Endothelial cell of hepatic sinusoid (primary cell): ENCODE results near the gene ECHS1.
"Not testable (repeated sequence)": the region's sequence is repeated elsewhere in the genome, so short reads cannot be mapped to it uniquely, and the experiment has no call there.

Experiments used
- in situ Hi-C: cut with HindIII; loops from 2 replicates; pipeline ENCODE4 v1.10.0; 2017; ENCODE audit warnings: low sequenced_read_pairs

Gene ECHS1

DNA sequence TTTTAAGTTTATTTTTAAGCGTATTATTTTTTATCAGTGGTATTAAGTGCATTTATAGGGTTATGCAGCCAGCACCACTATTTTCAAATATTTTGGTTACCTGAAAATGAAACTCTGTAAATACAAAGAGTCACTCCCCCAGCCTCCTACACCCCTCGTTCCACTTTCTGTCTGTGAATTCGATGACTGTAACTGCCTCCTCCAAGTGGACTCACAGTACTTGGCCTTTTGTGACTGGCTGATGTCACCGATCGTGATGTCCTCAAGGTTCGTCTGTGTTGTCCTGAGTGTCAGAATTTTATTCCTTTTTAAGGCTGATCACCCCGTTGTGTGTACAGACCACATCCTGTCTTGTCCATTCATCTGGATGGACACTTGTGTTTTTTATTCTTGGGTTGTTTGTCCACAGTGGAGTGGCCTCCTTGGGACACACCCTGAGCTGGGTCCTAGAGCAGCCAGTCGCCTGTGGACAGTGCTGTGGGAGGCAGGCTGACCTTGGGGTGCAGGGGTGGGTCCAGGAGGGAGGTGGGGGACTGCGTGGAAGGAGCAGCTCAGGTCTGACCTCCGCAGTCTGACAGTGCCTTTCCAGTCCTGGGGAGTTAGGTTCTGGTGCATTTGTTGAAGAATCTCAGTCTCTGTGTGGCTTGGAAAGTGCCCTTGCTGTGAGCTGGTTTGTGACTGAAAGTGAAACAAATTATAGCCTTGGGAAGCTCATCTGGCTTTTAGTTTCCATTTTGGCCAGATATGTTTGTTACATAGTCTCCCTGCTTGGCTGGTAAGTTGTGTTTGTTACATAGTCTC, 27.7 kb upstream of the ECHS1 start:
- in situ Hi-C loops, result no loop called here

DNA sequence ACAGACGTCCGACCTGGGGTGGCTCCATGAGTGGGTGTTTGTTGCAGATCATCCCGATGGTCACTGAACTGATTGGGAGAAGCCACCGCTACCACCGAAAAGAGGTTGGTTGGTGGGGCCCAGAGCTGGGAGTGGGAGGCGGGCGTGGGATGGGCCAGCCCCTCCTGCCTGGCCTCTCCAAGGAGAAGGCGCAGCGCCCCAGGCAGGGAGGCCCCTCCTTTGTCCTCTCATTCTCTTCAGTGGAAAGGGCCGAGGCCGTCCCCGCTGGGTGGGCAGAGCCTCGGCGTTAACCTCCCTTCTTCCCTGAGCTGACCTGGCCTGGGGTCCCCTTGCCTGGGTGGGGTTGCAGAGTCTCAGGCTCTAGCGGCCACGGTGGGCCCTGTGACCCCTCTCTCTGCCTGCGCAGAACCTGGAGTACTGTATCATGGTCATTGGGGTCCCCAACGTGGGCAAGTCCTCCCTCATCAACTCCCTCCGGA, 26.0 kb upstream of the ECHS1 start:
- in situ Hi-C loops, result no loop called here

DNA sequence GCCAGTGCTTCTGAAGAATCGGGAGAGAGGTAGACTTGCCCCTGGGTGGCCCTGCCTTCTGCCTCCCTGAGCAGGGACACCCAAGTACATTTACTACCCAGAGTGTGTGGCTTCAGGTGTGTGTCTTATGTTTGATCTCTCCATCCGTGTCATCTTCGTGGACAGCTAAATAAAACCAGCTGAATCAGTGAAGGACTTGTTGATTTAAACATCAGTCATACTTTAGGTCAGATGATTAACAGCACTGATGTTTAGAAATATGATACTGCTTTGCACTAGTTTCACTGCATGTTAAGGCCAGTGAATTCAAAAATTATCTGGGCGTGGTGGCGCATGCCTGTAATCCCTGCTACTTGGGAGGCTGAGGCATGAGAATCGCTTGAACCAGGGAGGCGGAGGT, 24.8 kb upstream of the ECHS1 start:
- in situ Hi-C loops, result no loop called here

DNA sequence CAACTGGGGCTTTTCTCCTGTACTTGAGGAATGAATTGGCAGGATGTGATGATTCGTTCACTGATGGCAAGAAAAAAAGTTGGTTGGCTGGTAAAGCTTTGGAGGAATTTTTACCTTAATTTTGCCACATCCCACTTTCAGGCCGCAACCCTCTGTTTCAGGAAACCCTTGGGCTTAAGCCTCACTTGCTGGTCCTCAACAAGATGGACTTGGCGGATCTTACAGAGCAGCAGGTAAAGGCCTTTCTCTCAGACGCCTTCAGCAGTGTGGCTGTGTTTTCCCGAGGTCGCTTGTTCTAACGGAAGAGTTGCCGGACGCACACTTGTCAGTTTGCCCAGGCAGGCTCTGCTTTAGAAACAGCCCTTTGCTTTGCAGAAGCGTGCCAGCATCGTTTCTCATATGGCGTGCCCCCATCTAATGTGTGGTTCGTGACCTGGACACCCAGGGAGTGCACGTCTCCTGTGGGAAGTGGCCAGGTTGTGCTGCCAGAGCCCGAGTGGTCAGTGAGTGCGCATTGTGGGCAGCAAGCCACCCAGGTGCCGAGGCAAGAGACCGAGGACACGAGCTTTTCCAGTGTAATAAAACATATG, 23.0 kb upstream of the ECHS1 start:
- in situ Hi-C loops, result no loop called here

DNA sequence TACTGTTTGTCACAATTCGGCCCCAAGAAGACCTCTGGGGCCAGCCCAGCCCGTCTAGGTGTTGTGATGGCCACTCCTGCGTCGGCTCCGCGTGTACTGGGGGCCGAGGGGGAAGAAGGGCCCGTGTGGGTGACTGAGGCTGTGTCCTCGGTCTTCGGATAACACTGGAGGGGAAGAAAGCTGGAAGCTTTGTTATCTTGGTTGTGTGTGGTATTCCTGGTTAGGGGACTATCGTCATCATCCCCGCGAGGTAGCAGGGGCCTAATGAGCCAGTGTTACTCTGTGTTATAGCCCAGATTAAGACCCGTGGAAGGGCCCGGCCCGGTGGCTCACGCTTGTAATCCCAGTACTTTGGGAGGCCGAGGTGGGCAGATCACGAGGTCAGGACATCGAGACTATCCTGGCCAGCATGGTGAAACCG, 21.7 kb upstream of the ECHS1 start:
- in situ Hi-C loops, result no loop called here

DNA sequence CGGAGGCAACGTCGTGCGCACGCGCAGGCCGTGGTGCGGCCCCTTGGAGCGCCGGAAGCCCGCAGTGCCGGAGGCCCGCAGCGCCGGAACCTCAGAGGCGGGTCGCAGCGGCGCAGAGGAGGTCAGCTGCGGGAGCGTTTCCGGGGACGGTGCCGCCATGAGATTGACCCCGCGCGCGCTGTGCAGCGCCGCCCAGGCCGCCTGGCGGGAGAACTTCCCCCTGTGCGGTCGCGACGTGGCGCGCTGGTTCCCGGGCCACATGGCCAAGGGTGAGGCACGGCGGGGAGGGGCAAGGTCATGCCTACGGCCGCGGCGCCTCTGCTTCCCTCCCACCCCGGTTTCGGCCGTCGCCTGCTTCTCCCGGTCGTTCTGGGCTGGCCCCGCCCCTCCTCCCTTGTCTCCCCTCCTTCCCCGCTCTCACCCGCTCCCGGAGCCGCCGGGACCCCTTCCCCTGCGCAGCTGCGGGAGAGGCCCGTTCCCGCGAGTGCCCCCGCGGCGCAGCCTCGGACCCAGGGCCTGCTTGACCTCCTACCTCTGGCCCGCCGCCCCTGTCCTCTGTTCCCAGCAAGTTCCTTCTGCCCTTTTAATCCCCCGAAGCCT, 21.0 kb upstream of the ECHS1 start, which contains the start of gene MTG1:
Gene MTG1, plus strand, starts transcription at position 94 of the 600 bp plus-strand sequence. Its CDS starts 64 bp downstream, at position 158.
- in situ Hi-C loops, result no loop called here

DNA sequence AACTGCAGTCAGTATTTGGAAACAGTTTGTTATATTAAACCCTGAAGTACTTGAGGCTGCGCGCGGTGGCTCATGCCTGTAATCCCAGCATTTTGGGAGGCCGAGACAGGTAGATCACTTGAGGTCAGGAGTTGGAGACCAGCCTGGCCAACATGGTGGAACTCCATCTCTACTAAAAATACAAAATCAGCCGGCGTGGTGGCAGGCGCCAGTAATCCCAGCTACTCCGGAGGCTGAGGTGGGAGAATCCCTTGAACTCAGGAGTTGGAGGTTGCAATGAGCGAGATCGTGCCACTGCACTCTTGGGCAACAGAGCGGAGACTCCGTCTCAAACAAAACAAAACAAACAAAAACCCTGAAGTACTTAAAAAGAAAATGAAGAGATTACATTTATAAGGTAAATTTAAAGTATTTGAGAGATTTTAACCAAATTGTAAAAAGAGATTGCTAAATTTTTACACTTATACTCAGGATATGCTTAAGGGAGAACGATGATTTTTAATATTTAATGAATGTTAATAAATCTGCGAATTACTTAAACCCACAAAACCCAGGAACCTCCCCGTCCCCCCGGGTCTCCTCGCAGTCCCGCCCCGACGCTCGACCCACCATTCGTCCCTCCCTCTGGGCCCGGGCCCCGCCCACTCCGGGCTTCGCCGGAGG, 20.4 kb upstream of the ECHS1 start:
- in situ Hi-C loops, result no loop called here

DNA sequence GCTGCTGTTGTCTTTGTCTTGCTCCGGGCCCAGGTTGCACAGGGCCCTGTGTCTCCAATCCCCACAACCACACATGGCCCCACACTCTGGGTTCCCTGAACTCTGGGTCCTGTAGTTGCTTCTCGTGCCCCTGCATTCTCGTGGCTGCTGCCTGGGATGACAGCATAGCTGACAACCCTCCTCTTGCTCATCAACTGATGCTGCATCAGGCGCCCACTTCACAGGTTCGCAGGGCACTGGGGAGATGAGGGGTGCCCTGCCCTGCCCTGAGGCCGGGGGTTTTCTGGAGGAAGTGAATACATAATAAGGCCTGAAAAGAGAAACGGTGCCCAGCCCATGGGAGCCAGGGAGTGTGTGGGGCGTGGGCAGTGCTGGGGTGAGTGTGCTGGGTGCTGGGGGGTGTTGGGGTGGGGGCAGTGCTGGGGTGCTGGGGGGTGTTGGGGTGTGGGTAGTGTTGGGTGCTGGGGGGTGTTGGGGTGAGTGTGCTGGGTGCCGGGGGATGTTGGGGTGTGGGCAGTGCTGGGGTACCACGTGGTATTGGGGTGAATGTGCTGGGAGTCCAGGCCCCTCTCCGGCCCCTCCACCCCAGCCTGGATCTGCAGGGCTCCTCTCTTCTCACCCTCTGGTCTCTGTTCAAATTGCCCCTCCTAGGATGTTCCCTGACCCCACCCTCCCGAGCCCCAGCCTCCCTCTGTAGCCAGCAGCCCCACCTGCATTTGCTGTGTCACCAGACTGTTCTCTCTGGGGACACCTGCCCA, 18.8 kb upstream of the ECHS1 start:
- in situ Hi-C loops, result no loop called here

DNA sequence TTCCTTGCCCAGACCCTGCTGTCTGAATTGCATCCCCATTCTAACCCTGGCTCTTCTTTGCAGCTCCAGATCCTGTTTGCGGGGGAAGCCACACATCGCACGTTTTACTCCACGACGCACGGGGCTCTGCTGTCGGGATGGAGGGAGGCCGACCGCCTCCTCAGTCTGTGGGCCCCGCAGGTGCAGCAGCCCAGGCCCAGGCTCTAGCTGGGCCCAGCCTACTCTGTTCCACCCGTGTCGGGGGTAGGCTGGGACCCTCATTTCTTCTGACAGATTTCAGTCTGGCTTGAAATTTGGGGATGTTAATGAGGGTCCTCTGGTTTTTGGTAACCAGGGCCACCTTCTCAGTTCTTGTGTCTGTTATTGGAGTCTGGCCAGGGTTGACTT, 18.1 kb upstream of the ECHS1 start:
- in situ Hi-C loops, result no loop called here

DNA sequence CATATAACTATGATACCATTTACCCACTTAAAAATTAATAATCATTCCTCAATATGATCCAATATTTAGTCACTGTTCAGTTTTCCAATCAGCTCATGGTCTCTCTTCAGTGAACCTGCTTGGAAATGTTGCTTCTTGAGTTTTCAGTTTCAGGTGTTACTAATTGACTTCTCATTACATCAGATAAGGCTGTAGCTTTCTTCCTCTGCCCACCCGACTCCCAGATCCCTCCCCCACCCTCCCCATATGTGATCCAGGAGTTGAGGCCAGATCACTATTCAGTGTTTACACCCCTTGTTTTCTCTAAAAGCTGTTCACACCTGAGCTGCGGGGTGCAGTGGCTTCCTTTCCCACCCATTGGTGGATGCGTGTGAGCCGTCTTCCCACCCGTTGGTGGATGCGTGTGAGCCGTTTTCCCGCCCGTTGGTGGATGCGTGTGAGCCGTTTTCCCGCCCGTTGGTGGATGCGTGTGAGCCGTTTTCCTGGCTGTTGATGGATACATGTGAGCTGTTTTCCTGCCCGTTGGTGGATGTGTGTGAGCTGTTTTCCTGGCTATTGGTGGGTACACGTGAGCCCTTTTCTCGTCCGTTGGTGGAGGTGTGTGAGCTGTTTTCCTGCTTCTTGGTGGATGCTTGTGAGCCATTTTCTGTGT, 17.6 kb upstream of the ECHS1 start:
- in situ Hi-C loops, result no loop called here

DNA sequence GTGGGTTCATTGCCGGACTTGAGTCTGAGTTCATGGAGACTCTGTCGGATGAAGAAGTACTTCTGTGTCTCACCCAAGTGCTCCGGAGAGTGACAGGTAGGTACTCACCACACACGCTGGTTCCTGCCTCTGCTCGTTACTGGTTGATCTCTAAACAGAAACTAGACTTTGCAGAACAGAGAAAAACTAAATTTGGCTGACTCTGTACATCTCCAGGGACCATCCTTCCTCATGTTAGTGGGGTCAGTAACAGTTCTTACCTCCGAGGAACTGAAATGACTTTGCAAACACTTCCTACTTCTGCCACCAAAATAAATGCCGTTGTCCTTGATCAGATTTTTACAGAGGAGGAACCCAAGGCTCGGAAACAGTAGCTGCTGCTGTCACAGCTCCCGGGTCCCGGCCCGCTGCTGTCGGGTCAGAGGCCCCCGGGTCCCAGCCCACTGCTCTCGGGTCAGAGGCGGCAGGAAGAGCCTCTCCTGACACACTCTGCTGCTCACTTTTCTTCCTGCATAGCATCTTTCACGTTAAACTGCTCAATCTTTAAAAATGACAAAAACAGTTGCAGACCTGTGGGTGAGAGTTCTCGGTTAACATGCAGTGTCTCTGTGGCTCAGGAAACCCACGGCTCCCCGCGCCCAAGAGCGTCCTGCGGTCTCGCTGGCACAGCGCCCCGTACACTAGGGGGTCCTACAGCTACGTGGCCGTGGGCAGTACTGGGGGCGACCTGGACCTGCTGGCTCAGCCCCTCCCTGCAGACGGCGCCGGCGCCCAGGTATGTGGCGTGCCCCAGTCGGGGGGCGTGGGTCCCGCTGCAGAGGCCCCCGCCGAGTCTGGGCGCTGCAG, 16.0 kb upstream of the ECHS1 start:
- in situ Hi-C loops, result no loop called here

DNA sequence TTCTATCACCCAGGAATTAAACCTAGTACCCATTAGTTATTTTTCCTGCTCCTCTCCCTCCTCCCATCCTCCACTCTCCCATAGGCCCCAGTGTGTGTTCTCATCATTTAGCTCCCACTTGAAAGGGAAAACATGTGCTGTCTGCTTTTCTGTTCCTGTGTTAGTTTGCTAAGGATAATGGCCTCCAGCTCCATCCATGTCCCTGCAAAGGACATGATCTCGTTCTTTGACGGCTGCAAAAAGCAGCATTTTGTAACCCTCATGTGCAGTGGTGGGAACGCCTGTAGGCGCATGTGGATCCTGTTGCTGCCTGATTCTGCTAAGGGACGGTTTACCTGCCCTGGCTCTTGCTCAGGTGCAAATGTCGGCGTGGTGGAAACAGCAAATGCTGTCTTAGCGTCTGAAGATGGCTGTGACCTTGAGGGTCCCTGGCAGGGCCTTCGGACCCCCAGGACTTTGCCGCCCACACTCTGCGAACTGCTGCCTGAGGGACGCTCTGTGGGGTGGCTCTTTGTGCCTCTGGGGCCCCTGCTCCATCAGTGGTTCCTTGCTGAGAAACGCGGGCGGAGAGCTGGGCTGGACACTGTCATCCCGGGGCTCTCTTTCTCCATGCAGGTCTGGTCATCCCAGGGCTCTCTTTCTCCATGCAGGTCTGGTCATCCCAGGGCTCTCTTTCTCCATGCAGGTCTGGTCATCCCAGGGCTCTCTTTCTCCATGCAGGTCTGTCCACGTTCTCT, 15.2 kb upstream of the ECHS1 start:
- in situ Hi-C loops, result no loop called here

DNA sequence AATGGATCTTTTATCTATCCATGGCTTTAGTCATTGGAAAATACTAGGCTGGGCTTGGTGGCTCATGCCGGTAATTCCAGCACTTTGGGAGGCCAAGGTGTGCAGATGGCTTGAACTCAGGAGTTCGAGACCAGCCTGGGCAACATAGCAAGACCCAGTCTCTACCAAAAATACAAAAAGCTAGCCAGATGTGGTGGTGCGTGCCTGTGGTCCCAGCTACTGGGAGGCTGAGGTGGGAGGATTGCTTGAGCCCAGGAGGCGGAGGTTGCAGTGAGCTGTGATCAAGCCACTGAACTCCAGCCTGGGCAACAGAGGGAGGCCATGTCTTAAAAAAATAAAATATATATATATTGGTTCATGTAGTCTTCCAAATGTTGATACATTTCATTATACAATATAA, 13.8 kb upstream of the ECHS1 start:
- in situ Hi-C loops, result not testable (repeated sequence)

DNA sequence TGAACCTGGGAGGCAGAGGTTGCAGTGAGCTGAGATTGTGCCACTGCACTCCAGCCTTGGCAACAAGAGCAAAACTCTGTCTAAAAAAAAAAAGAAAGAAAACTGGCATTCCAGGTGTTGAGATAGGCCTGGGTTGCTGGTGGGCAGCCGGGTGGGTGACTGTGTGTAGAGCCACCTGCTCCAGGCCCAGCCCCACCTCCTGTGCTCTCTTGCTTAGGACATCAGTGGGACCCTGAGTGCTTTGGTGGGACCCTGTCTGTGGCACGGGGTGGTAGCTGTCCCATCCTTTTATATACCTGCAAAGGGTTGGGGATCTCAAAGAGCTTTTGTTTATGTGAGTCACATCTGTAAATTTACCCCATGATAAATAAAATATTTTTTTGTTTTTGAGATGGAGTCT, 12.1 kb upstream of the ECHS1 start:
- in situ Hi-C loops, result no loop called here

DNA sequence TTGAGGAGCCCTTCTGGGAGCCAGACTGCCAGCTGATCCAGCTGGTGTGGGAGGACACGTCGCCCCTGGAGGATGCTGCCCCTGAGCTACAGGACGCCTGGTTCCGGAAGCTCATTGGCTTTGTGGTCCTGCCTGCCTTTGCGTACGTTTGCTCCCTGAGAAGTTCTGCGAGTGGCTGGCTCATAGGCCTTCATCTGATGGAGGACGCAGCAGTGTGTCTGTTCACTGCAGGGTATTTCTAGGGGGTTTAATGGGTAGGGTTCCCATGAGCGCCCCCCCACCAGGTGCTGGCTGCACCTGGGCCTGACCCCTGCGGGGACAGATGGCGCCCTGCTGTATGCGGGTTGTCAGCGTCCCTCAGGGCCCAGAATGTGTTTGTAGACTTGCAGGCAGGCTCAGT, 10.9 kb upstream of the ECHS1 start:
- in situ Hi-C loops, result no loop called here

DNA sequence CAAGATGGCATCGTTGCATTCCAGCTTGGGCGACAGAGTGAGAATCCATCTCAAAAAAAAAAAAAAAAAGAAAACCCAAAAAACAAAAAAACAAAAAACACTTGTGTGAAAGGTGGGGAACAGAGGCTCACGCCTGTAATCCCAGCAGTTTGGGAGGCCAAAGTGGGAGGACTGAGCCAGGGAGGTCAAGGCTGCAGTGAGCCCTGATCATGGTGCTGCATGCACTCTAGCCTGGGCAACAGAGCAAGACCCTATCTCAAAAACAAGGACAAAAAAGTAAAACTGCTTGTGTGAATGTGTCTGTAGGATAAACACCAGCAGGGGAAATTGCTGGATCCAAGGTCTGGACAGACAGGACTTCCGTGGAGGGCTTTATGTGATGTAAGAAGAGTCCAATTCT, 10.4 kb upstream of the ECHS1 start:
- in situ Hi-C loops, result no loop called here

DNA sequence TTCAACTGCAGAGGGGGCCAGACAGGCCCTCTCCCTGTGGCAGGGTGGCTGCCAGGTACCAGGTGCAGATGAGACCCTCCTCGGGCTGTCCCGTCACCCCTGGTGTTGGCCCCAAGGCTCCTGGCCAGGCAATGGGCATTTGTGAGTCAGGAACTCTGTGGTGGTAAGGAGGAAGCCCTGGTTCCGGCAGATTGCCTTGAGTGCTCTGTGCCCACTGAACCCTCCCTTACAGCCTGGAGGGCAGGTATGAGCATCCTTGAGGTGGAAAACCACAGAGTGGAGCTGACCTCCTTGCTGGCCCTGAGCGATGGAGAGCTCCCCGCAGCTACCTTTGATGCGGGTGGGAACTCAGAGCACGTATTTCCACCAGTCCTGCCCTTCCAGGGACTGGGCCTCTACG, 7.9 kb upstream of the ECHS1 start:
- in situ Hi-C loops, result no loop called here

DNA sequence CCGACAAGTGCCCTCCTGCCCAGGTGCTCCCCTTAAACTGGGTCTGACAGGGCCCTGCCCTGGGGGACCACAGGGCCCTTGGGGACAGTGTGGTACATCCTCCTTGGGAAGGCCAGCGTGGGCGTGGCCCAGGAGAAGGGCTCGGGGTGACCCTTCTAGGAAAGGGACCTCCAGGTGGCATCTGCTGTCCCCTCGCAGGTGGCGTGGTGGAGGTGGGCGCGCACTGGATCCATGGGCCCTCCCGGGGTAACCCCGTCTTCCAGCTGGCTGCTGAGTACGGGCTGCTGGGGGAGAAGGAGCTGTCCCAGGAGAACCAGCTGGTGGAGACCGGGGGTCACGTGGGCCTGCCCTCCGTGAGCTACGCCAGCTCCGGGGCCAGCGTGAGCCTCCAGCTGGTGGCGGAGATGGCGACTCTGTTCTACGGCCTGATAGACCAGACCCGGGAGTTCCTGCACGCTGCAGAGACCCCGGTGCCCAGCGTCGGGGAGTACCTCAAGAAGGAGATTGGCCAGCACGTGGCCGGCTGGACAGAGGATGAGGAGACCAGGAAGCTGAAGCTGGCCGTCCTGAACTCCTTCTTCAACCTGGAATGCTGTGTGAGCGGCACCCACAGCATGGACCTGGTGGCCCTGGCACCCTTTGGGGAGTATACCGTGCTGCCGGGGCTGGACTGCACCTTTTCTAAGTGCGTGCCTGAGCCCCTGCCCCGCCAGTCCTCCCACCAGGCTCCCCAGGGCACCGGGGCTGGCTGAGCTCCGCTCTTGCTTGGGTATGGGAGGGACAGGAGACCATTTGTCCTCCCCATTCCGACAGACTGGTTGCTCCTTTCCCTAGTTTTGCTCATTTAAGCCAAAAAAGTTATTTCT, 6.9 kb upstream of the ECHS1 start:
- in situ Hi-C loops, result no loop called here
